Upper lobe of left lung (tissue), 4 donors: ENCODE results near the gene NUP153.

Source experiments
- EP300 ChIP-seq, 4 donors: sonication (generic); formaldehyde crosslinking; IDR thresholded peaks; one replicate each; pipeline ENCODE4 v1.5.1; 2017; ENCODE audit warnings: antibody characterized with exemption in 4 of 4, control low read depth in 2 of 4
- POLR2AphosphoS5 ChIP-seq, 2 donors: sonication (generic); formaldehyde crosslinking; IDR thresholded peaks; one replicate each; pipeline ENCODE4 v1.5.1; 2017; ENCODE audit warnings: antibody characterized with exemption in 2 of 2
- TF ChIP-seq, protein P1 (sequence below), 6 experiments: fragments of 450-650 bp in 4 of 6; fragments of 200-600 bp in 2 of 6; sonication (generic) in 2 of 6; IDR thresholded peaks; one replicate each; pipeline ENCODE4 v1.5.1; 2016 to 2019; ENCODE audit warnings: antibody characterized with exemption in 6 of 6

DNA sequence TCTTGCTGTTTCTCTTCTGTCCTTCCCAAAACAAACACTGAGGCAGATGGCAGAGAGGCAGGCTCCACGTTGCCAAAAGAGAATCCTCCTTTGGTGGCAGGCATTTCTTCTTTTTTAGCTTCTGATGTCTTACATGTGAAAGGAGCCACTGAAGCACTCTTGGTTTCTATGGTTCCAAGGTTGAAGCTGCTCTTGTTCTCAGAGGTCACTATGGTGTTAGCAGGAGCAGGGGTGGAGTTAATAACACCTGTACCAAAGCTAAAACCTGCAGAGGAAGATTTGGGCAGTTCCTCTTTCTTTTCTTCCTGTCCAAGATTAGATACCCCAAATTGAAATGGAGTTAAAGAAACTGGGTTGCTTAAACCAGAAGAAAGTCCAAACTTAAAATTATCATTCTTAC lies 77.9 kb downstream of the NUP153 start:
- TF ChIP-seq, protein P1, sequence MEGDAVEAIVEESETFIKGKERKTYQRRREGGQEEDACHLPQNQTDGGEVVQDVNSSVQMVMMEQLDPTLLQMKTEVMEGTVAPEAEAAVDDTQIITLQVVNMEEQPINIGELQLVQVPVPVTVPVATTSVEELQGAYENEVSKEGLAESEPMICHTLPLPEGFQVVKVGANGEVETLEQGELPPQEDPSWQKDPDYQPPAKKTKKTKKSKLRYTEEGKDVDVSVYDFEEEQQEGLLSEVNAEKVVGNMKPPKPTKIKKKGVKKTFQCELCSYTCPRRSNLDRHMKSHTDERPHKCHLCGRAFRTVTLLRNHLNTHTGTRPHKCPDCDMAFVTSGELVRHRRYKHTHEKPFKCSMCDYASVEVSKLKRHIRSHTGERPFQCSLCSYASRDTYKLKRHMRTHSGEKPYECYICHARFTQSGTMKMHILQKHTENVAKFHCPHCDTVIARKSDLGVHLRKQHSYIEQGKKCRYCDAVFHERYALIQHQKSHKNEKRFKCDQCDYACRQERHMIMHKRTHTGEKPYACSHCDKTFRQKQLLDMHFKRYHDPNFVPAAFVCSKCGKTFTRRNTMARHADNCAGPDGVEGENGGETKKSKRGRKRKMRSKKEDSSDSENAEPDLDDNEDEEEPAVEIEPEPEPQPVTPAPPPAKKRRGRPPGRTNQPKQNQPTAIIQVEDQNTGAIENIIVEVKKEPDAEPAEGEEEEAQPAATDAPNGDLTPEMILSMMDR (IDR thresholded peaks at IDR 0.05): no peak
- no peak for TF ChIP-seq POLR2AphosphoS5 (IDR thresholded peaks at IDR 0.05)
- no peak for TF ChIP-seq EP300 (IDR thresholded peaks at IDR 0.05)
